ENCODE data around the gene UHRF1.
"Not testable (repeated sequence)": the region's sequence is repeated elsewhere in the genome, so short reads cannot be mapped to it uniquely, and the experiment has no call there.

The UHRF1 gene

GRCh38 chr19:4937060-4937459, 27.8 kb downstream of the UHRF1 start:
- DNase-seq (ENCODE audit: low read depth), result no peak

- not testable (repeated sequence) for DNase-seq (ENCODE audit: low read depth)
These were observed 29.2 kb downstream of the UHRF1 start for GRCh38 chr19:4938461-4938860.

GRCh38 chr19:4939466-4939865, 30.2 kb downstream of the UHRF1 start:
- no peak for DNase-seq (ENCODE audit: low read depth)

GRCh38 chr19:4941638-4942169, 32.4 kb downstream of the UHRF1 start:
- DNase-seq (ENCODE audit: low read depth), result not testable (repeated sequence)

GRCh38 chr19:4950650-4951049, 41.3 kb downstream of the UHRF1 start:
- DNase-seq (ENCODE audit: low read depth), result not testable (repeated sequence)

GRCh38 chr19:4951656-4952055, 42.4 kb downstream of the UHRF1 start:
- no peak for DNase-seq (ENCODE audit: low read depth)

GRCh38 chr19:4952945-4953344, 43.6 kb downstream of the UHRF1 start:
- no peak for DNase-seq (ENCODE audit: low read depth)

- DNase-seq (ENCODE audit: low read depth), result not testable (repeated sequence)
These were observed 45.2 kb downstream of the UHRF1 start for GRCh38 chr19:4954320-4955149.

GRCh38 chr19:4955274-4955673, 46.0 kb downstream of the UHRF1 start:
- DNase-seq (ENCODE audit: low read depth), result no peak

- DNase-seq (ENCODE audit: low read depth), result no peak
These were observed 48.7 kb downstream of the UHRF1 start for GRCh38 chr19:4957981-4958380.

GRCh38 chr19:4962085-4962619, 52.9 kb downstream of the UHRF1 start:
- no peak for DNase-seq (ENCODE audit: low read depth)

GRCh38 chr19:4965061-4965460, 55.8 kb downstream of the UHRF1 start:
- no peak for DNase-seq (ENCODE audit: low read depth)

GRCh38 chr19:4966591-4966990, 57.3 kb downstream of the UHRF1 start:
- no peak for DNase-seq (ENCODE audit: low read depth)

- DNase-seq (ENCODE audit: low read depth), result no peak
These were observed 58.6 kb downstream of the UHRF1 start for GRCh38 chr19:4967738-4968461.

GRCh38 chr19:4968462-4969291, 59.4 kb downstream of the UHRF1 start, which contains the start of gene KDM4B:
Gene KDM4B, plus strand, starts transcription at chr19:4969113. Its CDS starts 63,778 bp downstream, at chr19:5032891.
- DNase-seq (ENCODE audit: low read depth), result peak; percentile 97

GRCh38 chr19:4969292-4969771, 60.0 kb downstream of the UHRF1 start:
- DNase-seq (ENCODE audit: low read depth), result no peak

GRCh38 chr19:4969772-4970531, 60.7 kb downstream of the UHRF1 start:
- no peak for DNase-seq (ENCODE audit: low read depth)

- DNase-seq (ENCODE audit: low read depth), result no peak
These were observed 61.5 kb downstream of the UHRF1 start for GRCh38 chr19:4970558-4971423.

GRCh38 chr19:4971424-4971793, 62.1 kb downstream of the UHRF1 start:
- DNase-seq (ENCODE audit: low read depth), result no peak
